HG02885 (cell line): ENCODE data around the gene LRRN2.

Experiments
- ATAC-seq: cut with Tn5 transposase; IDR thresholded peaks from one replicate; pipeline ENCODE4 v1.9.1; 2021; ENCODE audit warnings: mild to moderate bottlenecking; ENCODE audit not compliant: unreplicated experiment, poor library complexity

The LRRN2 gene

DNA sequence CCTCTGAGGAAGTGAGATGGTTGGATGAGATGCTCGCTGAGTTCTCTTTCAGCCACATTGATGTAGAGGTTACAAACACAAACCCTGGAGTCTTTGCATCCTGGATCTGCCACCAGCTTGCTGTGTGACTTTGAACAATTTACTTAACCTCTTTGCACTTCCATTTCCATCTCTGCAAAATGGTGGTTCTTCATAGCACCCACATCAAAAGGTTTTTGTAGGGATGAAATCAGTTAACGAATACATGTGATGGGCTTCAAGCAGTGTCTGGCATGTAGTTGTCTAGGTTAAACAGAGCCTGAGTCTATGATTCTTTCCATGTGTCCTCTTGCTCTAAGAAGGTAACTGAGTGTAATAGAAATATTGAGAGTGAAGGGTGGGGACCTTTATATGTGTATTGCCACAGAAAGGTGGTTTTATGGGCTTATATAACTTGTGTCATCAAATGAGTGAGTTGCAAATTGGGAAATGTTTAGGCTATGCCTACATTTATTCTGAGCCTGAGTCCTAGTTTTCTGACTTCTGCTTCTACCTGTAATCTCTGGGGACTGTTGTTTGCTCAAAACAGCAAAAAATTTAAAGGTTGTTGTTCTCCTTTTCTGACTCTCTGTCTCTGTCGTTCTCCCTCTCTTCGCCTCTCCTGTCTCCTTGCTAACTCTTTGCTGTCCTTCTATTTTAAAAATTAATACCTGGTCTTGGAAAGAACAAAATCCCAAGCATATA lies 27.3 kb upstream of the LRRN2 start:
- ATAC-seq: no peak

DNA sequence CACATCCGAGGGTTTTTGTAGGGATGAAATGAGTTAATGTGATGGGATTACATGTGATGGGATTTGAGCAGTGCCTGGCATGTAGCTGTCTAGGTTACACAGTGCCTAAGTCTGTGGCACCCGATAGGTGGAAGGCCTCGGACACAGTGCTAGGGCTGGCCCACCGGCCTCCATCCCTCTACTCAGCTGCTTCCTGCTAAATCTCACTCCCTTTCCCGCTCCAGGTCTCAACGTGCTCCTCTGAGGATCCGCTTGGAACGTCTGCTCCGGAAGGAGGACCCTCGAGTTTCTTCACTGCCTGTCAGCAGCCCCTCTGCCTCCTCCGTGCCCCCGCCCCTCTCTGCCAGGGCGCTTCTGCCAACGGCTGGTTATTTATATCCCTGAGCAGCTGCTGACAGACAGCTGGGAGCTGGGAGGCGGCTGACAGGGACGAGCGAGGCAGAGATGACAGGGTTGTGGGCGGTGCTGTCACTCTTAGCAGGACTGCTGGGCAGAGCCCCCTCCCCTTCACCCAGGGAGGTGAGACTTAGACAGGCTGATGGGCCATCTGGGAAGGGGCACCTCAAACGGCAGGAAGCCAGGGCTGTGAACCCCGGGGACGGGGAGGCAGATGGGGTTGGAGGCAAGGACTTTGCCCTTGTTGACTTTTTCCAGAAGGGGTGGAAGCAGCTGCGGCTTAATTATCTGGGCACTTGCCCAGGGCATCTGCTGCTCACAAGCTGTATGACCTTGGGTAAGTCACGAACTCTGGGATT lies 26.6 kb upstream of the LRRN2 start:
- no peak for ATAC-seq

DNA sequence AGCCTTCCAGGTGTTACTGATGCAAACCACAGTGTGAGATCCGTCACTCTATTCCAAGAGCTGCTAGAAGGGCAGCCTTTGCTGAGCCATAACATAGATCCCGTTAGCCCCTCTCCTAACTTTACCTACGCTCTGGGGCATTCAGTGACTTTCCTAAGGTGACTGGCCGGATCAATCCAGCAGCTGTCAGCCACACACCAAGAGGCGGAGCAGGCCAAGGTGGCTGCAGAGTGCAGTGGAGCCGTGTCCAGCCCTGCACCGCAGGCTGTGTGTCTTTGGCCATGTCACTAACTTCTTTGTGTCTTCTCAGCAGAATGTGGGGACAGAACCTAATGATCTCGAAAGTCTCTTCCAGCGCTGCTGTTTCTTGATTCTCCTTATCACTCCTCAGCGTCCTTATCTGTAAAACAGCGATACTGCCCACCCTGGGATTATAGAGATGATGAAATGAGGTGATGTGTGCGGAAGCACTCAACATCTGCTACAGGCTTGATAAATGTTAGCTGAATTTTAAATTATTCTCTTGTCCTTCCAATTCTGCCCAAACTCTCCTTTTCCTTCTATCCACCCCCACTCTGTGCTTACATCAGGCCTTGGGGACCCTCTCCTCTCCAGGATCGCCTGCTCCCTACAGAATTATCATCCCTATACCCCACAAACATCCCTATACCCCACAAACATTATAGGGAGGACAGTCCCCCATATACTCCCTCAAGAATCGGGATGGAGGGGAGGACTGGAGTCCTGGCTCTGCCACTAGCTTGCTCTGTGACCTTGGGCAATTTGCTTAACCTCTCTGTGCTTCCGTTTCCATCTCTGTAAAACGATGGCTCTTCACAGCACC lies 25.8 kb upstream of the LRRN2 start:
- ATAC-seq: no peak

DNA sequence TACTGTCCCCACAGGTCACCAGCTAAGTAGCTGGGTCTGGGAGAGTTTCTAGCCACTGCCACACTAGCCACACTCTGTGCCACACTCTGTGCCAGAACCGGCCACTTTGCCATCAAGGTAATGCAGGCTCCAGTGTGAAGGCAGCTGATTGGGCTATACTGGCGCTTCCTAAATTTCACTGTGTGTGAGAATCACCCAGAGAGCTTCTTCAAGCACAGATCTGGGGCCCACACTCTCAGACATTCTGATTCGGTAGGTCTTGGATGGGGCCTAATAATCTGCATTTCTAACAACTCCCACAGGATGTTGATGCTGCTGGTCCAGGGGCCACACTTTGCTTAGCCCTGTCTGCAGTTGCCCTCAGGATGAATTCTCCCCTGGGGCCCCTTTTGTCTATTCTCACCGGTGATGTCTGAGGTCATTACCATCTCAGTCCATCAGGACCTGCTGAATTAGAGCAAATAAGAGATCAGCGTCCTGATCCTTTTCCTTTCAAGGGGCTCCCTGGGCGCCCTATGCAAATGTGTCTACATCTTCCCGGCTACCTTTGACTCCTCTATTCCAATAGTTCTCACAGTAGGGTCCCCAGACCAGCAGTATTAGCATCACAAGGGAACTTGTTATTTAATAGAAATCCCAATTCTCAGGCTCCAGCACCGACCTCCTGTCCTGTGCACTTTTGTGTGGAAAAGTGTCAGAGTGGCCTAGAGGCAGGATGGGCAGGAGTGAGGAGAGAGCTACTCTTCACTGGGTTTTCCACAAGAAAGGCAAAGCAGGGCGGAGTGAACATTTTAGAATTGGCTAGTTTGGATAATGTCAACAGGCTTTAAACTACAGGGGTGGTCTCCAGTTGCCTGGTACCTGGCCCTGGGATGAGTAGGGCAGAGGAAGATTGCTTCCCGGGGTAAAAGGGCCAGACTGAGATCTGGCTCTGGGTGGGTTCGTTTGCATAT lies 24.7 kb upstream of the LRRN2 start:
- ATAC-seq: no peak

DNA sequence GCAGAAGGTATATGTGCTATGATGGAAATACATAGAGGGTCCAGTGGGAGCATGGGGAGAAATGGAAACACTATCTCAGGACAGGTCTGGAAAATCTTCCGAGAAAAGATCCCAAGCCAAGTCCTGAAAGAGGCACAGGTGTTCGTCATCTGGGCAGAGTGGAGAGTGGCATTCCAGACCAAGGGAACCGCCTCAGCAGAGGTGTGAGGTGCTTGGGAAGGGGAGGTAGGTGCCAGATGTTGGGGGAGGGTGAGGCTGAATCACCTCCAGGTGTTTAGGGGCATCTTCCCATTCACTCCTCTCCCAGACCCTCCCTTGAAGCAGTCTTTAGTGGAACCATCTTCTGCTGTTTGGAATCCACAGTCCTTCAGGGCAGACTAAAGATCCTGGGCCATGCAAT lies 23.5 kb upstream of the LRRN2 start:
- no peak for ATAC-seq

DNA sequence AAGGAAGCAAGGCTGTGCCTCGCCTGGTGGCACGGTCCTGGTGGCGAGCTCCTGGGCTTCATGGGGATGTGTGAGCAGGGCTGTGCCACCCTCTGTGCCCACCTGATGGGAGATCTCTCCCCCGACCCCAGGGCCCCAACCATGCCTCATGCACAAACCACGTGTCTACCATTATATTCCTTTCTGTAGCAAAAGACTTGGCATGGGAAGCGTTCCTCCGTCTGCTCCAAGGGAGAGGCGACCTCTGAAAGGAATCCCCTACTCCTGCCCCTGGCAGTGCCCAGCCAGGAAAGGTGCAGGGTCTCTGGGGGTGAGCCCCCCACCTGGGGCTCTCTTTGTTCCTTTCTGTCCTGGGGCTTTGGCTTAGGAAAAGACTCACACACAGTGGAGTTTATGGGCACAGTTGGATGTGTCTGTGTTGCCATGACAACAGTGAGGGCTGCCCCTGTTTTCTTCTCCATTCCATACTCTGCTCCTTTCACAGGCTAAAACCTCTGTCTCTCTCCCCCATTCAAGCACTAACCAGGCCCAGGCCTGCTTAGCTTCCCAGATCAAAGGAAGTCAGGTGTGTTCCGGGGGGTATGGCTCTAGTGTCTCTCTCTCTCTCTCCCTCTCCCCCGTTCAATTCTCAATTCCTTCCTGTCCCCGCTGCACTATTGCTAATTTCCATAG lies 21.4 kb upstream of the LRRN2 start:
- no peak for ATAC-seq

DNA sequence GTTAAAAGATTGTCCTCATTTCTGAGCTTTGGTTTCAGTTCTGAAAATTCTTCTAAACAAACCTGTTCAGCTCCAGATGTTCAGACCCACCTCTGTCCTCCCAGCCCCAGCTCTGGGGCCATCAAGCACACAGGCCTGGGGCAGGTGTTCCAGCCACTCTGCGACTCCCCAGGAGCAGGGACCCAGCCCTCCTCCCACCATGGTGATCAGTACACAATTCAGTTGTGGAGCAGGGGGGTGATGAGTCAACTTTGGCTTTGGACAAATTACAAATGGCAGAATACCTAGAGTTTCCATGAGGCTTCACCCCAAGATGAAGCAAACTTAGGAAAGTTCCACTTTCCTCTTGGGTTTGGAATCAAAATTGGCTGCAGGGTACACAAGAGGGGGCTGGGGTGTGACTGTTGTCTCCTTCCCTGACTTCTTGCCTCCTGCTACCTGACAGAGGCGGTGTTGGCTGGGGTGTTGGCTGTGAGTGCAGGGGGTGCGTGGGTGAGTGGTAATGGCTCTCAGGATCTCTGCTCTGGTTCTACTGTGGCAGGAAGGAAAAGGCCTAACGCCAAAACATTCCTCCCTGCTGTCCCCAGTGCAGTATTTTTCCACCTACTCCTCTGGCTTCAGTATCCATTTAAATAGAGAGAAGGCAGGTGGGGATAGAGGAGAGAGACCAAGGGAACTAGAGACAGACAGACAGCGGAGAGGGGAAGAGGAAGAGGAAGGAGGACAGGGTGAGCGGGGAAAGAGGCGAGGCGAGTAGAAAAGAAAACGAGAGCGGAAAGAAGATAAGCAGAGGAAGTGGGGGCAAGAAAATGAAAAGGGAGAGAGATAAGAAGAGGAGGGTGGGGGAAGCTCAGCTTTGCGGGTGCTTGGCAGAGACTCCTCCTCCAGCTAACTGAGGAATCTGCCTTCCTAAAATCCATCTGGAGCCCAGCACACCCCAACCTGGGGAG lies 20.6 kb upstream of the LRRN2 start:
- no peak for ATAC-seq

DNA sequence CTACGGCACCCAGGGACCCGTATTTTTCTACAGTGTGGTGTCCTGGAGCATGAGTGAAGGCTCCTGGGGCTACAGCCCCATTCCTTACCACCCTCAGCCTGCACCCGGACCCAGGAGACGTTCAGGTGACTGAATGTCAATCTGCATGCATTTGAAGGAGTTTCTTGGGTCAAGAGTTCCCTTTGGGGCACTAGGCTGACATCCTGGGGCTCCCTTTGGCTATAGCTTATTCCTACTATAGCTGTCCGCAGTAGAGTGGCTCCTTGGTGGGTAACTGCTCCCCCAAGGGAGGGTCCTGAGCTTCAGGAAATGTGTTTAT lies 19.9 kb upstream of the LRRN2 start:
- ATAC-seq: no peak

DNA sequence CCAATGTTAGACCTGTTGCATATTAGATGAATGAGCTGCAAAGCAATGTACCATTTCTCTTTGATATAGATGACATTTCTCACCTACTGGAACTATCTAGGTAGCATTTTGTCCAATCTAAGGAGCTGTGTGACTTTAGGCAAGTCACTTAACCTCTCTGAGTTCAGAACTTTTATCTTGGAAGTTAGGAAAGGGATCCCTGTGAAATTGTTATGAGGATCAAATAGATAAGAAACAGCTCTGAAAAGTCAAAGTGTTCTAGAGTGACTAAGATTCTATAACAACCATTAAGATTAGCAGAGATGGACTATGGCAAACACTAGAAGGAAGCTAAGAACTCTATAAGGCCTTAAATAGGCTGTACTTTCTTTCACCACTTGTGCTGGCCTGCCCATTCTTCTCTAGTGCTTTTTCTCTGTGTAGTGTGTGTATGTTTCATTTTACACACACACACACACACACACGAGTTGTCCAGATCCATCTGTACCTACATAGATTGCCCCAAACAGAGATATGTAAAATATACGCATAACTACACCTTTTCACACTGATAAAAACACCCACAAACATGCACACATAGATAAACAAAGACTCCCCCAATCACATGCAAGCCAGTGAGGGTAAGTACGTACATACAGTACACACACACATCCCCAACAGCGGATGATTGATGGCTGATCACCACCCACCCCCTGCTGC lies 19.4 kb upstream of the LRRN2 start:
- no peak for ATAC-seq

DNA sequence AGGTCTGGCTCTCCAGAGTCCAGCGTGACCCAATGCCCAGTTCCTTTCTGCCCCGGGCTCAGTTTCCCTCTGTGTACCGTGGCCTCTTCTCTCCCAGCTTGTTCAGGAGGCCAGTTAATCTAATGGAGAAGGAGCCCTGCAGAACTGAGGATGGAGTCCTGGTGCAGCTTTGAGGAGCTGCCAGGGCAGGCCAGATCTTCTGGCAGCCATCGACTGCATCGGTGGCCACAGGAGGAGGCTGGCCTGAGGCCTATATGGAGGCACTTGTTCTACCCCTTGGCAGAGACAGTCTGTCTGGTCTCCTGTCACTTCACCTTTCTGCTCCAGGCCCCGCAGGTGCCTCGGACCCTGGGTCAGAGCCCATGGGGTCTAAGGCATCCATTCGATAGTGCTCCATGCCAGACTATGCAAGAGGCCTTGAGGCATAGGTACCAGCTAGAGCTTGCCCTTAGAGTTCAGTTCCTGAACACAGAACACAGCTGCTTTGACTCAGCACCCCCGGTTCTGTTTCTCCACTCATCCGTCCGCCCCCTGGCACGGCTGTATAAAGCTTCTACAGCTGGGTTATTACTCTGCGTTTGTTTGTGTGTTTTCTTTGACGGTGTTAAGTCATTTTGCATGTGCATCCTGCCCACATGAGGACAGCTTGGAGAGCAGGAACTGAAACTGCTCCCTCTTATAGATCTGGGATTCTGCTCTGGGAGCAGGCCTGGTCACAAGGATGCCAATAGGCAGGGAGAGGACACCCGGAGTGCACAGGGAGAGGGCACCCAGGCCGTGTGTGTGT lies 18.5 kb upstream of the LRRN2 start:
- no peak for ATAC-seq

DNA sequence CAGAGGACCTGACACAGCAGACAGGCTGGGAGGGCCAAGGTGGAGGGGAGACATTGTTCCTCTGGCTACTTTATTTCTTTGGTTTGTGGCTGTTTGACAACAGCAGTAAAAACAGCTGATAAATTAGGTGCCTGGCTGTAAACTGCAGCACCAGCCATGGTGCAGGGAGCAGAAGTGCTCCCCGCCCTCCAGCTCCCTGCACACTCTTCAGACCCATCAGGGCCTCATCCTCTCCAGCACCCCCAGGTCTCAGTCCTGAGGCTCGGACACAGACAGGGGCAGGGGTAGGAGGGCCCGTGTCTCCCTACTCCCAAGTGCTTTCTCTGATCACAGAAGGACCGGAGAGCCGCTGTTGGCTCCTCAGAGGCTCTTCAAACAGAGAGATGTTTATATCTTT lies 17.7 kb upstream of the LRRN2 start:
- ATAC-seq: no peak

DNA sequence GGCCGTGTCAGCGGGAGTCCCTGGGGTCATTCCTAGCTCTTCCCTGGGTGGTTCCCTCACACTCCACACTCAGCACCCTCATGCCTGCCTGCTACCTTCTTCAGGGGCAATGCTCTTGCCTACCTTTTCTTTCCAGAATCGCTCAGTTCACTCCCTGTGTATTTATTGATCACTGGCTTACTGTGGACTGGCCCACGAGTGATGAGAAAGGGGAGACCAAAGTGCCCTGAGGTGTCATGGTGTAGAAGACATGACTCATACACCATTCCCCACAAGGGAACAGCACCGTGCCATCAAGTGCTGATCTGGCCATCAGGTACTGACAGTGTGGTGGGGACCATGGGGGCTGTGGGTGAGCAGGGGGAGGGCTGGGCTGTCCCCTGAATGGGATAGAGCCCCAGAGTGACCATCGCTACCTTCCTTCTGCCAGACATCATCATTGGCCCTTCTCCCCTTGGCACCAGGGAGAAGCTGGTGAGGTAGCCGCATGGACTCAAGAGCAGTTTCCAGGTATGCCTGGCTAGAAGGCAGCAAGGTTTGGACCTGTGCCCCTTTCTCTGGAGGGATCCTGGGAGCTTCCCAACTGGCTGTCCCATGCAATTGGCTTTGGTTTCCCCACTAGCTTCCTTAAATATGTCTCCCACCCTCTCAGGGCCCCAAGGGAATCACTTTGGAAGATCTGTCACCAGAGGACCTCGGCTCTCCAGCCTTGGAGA lies 17.2 kb upstream of the LRRN2 start:
- no peak for ATAC-seq

DNA sequence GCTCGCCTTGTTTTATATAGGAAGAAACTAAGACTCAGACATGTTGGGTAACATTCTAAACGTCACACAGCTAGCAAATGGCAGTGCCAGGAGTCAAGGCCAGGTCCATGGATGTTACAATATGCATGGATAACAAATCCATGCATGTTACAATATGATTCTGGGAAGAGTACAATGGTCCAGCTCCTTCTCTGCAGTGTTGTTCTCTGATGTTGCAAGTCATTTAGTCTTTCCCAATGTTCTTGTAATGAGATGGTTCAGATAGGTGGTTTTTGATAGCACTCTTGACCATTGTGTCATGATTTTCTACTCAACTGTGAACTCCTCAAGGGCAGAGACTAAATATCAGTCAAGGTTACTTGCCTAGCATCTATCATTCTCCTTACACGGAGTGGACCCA lies 15.7 kb upstream of the LRRN2 start:
- no peak for ATAC-seq

DNA sequence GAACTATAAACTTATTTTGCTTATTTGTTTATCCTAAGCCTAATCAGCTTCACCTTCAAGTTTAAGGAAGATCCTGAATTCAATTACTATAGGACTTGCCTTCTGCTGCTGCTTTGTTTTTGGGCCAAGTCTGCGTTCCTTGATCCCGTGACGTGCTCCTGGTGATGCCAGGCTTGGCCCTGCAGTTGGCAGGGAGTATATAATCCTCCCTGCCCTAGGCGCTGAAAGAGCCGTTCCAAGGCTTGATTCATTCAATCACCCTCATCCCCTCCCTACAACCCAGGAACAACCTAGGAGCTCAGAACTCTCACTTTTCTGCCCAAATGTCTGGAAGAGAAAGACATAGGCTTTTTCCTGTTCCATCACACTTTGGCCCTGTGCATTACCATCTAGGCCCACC lies 12.4 kb upstream of the LRRN2 start:
- ATAC-seq: no peak

DNA sequence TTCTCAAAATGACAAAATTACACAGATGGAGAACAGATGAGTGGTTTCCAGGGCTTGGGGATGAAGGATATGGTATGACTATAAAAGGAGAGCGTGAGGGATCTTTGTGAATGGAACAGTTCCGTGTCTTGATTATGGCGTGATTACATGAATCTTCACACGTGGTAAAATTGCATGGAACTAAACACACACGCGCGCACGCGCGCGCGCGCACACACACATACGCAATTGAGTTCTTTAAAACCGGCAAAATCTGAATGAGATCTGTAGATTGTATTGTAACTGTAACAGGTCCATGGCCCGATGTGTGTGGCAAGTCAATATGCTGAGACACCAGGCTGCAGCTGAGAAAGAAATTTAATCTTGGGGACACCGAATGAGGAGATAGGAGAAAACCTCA lies 11.1 kb upstream of the LRRN2 start:
- no peak for ATAC-seq

DNA sequence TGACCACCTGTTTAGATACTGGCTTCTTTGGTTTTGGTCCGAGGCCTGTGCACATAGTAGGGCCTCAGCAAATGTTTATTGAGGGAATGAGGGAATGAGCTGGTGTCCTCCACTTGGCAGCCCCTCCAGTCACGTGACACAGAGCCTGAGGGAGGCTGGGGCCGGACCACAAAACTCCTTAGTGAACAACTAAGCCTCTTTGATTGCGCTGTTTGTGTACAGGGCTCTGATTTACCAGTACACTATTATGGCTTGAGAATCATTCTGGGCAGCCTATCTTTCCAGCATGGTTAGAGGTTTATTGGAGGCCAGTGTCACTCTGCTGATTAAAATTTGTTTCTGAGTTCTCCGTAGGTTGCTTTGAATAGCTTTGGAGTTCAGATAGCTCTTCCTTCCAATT lies 10.2 kb upstream of the LRRN2 start:
- ATAC-seq: no peak

DNA sequence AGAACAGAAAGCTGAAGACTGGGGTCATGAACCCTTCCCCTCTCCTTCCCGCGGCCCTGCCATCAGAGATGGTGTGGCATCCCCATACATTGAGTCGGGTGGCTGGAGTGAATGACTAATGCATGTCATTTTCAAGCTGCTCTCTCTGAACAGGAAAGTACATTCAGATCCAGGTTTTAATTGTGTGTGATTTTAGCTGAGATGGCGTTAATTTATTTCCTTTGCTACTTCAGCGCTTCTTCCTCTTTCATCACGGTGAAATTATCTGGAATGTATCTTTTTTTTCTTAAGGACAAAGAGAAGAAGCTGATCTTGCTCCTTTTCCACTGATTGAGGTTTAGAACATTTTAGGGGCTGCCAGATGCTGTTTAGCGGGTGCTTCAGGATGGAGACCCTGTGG lies 8.6 kb upstream of the LRRN2 start:
- no peak for ATAC-seq
